Measurements from ENCODE around the gene TMEM212. TPM values are rescaled to one million over a fixed set of nuclear protein-coding genes. Genes with fewer than 3 reads are reported as not detected.
"Not testable (repeated sequence)": the region's sequence is repeated elsewhere in the genome, so short reads cannot be mapped to it uniquely, and the experiment has no call there.

The TMEM212 gene
- total RNA-seq, 1 donor from 2014 or later = not detected

DNA sequence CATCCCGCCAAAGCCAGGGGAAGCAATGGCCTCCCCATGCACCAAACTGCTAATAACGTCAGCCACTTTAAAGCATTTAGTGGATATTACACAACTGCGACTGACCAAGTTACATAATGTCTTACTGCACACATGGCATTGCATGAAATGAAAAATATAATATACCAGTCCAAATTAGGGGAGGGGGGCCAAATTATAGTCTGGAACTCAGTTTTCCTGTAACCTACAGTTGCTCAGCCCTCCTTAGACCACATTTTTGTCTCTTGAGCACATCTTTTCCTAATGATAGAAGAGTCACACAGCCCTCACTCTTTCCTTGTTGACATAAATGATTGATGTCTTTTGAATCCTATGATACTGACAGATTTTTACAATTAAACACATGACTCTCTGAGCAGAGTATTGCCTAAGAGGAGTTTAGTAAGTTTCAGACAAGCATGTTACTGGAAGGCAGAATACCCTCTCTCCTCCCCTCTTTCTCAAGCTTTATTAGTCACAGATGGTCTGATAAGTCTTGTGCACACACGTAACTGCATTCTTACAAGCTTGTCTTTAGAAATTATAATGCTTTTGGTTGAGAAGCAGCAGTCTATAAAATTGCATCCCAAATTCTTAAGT is 31.7 kb upstream of the TMEM212 start:
- no peak for DNase-seq (ENCODE audit: low spot score)
- peak; percentile 79 for ATAC-seq
- intact Hi-C loops (cut with DNase I) = no loop called here

DNA sequence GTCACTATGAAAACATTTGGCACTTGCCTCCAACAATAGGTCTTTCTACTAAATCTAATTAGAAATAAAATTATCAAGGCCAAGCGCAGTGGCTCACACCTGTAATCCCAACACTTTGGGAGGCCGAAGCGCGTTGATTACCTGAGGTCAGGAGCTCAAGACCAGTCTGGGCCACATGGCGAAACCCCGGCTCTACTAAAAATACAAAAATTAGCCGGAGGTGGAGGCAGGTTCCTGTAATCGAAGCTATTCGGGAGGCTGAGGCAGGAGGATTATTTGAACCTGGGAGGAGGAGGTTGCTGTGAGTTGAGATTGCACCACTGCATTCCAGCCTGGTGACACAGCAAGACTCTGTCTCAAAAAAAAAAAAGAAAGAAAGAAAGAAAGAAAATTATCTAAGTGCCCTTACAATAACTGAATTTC is 31.2 kb upstream of the TMEM212 start:
- ATAC-seq = no peak
- intact Hi-C loops (cut with DNase I) = no loop called here
- DNase-seq (ENCODE audit: low spot score) = no peak

DNA sequence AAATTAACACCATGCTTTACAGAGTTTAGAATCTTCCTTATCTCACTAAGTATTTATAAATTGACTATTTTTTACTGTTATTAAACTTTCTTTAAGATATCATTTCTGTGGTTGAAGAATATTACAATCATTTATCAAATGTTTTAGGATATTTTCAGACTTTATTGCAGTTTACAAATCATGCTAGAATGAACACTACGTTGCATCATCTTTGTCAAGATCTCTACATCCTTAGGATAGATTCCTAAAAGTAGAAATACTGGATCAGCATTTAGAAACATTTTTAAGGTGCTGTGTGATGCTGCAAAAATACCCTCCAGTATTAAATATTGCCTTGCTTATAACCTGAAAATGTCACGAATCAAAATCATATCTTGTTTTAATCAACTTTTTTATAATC is 30.3 kb upstream of the TMEM212 start:
- ATAC-seq (no peak), DNase-seq (ENCODE audit: low spot score) (no peak)
- intact Hi-C loops (cut with DNase I) = no loop called here

DNA sequence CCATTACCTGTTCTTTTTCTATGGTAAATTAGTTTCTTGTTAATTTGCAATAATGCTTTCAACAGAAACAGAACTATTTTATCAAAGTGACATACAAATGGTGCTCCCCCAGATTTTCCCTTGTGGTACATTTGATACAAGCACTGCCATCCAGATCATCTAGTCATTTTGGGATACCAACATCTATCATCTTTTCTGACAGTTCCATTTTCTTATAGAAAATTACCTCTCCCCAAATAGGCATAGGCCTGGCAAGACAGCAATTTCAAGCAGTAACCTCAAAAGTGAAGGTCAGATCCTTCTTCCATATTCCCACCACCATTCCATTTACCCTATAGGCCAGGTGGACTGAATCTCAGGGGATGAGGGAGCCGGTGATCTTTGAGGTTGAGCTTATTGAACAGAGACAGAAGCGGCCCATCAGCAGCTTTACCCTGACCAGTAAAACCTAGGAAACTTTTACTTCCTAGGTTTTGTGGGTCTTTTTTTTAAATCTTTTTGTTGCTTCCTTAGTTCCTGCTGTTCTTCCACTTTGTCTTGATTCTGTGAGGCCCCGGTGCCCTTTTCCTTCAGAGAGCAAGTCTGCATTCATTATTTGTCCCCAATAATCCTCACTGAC is 29.8 kb upstream of the TMEM212 start:
- DNase-seq (ENCODE audit: low spot score) (no peak), ATAC-seq (no peak)
- intact Hi-C loops (cut with DNase I) = no loop called here

DNA sequence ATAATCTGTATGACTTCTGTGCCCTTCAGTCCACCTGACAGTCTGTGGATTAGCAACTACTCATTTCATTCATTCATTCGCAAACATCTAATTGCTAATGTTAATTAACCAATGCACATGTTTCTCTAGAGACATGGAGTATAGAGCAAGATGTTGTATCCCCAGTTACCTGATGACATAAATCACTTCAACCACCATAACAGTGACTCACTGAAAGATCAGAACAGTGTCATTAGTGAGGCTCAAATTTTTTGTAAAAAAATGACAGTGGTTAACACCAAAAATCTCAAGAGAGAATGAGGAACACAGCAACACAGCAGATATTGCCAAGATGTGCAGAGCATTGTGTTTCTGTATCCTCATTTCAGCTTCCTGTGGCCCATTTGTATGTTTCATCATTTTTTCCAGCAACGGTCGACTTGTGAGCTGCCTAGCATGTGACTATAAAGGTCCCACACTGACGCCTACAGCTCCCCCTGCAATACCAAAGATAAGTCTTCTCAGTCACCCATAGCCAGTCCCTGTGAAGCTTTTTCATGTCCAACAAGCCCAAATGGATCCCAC is 29.2 kb upstream of the TMEM212 start:
- ATAC-seq (peak; percentile 30), DNase-seq (ENCODE audit: low spot score) (no peak)
- intact Hi-C loops (cut with DNase I) = no loop called here

DNA sequence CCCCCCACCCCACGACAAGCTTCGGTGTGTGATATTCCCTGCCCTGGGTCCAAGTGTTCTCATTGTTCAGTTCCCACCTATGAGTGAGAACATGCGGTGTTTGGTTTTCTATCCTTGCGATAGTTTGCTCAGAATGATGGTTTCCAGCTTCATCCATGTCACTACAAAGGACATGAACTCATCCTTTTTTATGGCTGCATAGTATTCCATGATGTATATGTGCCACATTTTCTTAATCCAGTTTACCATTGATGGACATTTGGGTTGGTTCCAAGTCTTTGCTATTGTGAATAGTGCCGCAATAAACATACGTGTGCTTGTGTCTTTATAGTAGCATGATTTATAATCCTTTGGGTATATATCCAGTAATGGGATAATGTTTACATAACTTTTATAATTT is 28.5 kb upstream of the TMEM212 start:
- intact Hi-C loops (cut with DNase I); DNase-seq (ENCODE audit: low spot score): not testable (repeated sequence)

DNA sequence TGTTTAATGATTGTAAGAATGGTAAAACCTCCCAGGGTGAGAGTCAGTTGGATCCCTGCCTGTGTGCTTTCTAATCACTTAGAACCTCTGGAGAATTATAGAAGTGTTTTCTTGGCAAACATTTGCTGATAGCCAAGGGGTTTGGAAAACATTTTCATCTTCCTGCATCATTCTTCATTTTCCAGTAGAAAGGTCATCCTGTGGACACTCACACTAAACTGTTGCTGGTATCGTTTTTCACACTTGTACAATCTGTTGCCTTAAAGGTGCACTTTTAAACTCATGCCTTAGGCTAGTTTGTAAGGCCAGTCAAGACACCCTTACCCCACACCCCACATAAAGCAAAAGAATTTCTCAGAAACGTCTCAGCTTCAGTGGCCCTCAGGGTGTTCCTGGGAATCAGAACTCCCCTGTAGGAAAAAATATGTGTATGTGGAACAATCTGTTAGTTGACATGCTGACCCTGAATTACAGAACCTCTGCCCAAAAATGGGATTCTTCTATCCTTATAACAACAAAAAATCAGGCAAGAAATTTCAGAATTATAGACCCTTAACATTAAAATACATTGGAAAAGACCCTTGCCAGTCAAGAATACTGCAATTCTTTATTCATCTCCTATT is 27.1 kb upstream of the TMEM212 start:
- DNase-seq (ENCODE audit: low spot score) = no peak
- ATAC-seq = peak; percentile 2
- intact Hi-C loops (cut with DNase I) = no loop called here

More for the DNA sequence above, 28.5 kb upstream of the TMEM212 start:
- not testable (repeated sequence) for ATAC-seq

DNA sequence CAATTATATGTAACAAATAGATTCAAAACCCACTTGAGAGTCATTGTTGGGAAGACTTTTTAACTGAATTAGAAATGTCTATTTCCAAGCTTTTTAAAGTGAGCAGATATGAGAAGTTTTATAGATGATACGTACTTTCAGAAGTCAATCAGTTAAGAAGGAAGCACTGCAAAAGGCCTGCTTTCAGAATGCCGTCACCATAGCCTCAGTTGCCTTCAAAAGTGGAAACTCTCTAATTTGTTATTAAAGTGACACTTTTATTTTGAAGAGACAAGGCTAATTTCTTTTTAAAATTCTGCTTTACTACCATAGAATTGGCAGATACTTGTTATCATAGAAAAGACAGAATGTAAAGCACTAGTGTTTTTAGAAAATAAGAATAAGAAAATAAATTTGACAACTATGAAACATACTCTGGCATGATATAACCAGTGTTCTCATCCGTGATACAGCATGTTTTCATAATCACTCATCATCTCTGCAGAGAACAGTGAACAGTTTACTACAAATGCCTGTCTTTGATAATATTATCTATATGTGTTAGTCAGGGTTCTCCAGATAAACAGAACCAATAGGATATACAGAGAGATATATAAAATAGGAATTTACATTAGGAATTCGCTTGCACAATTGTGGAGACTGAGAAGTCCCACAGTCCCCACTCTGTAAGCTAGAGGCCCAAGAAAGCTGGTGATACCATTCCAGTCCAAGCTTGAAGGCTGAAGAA is 25.9 kb upstream of the TMEM212 start:
- DNase-seq (ENCODE audit: low spot score) (no peak), ATAC-seq (no peak)
- intact Hi-C loops (cut with DNase I) = no loop called here

DNA sequence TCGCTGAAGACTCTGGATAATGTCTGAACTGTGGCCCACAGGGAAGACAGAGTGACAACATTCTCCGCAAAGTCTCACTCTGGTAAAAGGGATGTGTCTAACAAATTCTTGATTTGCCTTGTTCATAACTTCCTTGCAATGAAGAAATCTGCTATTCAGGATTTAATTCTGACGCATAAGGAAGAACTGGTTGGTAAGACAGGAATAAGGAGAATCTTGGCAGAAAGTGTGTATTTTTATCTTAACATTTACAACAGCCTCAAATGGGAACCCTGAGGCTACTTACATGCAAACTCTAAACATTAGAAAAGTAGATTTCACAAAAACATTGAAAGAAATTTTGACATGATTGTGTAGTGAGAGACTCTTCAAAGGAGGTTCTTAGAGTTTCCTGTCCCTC is 22.1 kb upstream of the TMEM212 start:
- DNase-seq (ENCODE audit: low spot score) = no peak
- intact Hi-C loops (cut with DNase I) = no loop called here
- no peak for ATAC-seq

DNA sequence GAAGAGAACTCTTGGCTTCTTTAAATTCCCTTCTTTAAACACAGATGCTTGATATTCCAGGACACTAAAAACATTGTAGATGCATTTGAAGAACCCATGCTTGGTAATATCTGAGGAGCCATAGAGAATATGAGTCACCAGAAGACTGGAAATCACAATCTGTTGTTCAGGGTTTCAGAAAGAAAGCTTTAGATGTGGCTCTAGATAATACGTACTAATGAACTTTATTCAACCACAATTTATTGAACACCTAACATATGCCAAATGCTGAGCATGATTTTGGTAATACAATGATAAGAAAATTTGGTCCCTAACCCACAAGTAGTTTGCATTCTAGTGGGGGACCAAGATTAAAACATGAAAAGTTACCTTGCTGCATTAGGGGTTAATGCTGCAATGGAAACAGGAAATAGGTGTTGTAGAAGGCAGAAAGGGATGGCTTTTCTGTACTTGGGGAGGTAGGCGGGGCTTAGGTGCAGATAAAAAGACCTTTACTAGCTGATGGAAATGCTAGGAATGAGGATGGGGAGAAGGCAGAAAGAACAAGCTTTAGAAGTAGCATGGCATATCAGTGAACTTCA is 21.3 kb upstream of the TMEM212 start:
- ATAC-seq = no peak
- intact Hi-C loops (cut with DNase I) = no loop called here

DNA sequence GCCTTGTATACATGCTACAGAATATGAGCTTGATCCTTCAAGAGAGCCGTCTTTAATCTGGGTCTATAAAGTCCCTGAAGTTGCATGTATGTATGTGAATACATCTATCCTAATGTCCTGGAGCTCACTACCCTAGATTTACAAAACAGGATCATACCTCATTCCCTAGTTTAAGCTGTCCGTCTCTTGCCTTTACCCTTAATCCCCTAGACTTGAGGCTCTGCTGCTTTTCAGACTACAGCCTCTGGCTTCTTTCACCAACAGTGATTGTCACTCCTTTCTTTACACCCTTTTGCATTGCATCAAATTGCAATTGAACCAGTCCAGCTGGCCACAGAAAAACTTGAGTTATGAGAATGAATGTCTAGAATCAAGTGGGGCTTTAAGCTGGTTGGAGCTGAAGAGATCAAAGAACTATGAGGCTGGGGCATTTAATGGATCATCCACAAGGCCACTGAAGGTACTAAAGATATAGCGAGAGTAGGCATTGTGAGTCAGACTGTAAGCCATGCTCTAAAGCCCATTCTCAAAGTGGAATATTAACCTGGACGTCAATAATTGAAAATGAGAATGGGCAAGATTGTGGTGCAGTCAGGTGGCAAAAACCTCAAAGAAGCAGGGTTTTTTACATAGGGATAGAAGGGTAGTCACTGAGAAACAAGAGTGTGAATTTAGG is 20.6 kb upstream of the TMEM212 start:
- ATAC-seq = no peak
- DNase-seq (ENCODE audit: low spot score) = no peak
- intact Hi-C loops (cut with DNase I) = no loop called here

More for the DNA sequence above, 21.3 kb upstream of the TMEM212 start:
- DNase-seq (ENCODE audit: low spot score) = no peak

DNA sequence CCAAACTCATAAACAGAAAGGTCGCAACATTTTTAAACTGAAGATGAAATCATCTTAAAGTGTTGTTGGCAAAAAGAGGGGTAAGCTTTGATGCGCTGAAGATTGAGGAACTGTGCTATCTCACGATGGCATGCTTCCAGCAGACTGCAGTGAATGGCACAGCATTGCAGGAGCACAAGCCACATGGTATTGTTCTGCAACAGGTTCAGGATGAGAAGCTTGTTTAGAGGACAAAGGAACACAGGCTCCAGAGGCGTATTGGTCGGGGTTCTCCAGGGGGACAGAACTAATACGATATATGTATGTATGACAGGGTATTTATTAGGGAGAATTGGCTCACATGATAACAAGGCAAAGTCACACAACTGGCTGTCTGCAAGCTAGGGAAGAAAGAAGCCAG is 19.0 kb upstream of the TMEM212 start:
- ATAC-seq = no peak
- intact Hi-C loops (cut with DNase I) = no loop called here
- DNase-seq (ENCODE audit: low spot score) = no peak

DNA sequence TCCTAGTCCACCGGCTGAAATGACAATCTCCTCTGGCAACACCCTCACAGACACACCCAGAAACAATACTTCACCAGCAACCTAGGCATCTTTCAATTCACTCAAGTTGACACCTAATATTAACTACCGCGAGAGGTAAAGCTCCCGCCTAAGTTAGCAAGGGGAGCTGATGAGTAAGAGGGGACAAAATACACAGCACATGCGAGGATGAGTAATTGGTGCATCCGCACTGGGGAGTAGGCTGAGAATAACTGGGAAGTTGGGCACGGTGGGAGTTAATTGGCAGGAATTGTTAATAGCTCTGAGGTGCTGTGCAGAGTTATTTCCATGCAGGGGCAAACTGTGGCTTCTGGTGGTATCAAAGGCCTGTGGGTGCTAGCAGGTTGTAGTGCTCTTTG is 18.3 kb upstream of the TMEM212 start:
- DNase-seq (ENCODE audit: low spot score) (no peak), ATAC-seq (no peak)
- intact Hi-C loops (cut with DNase I) = no loop called here

DNA sequence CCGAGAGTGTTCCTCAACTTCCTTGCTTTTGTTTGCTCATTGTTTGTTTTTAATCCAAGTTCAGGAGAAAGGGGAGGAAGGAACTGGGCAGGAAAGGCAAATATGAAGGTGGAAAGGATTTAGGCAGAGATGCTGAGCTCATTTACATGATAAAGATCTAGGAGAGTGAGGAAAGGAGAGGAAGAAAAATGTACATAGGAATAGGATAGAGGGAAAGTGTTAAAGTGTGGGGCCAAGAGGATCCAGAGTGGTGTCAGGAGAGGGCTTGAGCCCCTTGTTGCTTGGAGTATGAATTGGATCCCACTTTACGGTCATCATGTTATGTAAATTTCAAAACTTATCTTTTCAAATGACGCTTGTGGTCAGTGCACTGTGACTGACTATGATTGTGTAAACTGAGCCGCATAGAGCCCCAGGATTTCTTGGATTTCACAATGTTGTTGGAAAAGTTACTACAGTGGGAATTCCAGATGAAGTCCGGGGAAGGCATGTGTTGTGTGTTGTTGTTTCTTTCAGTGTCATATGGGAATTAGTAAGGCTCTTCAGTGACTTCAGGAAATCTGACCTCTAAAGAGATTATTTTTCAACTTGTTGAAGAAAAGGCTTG is 17.8 kb upstream of the TMEM212 start:
- intact Hi-C loops (cut with DNase I) = no loop called here
- DNase-seq (ENCODE audit: low spot score) = no peak
- ATAC-seq = peak; percentile 91

DNA sequence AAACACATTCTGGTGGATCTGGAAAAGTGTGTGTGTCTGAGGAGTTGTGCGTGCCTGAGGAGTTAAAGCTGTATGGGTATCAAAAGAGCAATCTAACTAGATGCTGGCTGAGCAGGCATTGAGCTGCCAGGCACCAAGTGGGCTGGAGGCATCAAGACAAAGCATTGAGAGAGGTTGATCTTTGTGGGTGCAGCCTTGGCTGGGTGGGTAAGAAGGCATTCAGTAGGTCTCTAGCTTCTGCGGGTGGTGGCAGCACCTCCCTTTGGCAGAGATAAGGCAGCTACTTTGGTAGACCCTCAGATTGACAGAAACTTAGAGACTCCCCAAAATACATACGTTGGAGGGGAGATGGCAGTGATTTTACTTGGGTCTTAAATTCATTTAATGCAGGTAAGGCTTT is 15.8 kb upstream of the TMEM212 start:
- intact Hi-C loops (cut with DNase I) = loop anchor here (2.0 kb wide), 1 partner anchor 19 kb away; no protein-coding TSS in a partner anchor
- ATAC-seq = no peak
- no peak for DNase-seq (ENCODE audit: low spot score)

DNA sequence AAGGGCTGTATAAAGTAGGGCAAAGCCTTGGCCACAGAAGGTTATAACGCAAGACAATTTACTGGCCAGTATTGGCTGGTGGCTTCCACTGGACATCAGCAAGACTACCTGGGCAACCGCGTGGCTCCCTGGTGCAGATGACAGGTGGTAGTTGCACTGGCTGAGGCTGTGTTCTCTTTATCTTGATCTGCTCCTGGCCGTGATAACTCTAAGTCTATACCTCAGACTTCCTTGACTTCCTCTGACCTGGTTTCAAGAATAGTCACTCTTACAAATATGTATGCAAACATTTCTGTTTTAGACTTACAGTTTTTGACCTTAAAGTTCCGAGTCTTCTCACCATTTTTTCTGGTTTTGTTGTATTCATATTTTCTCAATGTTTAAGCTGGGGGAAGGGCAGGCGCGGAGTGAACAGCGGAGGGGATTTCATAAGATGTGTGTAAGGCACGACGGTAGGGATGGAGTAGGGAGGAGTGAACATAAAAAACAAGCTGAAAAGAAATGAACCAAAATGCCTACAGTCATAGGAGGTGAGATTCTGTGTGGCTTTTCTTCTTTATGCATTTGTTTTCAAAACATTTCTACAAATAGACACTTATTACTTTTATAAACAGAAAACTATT is 15.2 kb upstream of the TMEM212 start:
- intact Hi-C loops (cut with DNase I) = loop anchor here (2.0 kb wide), 1 partner anchor 19 kb away; no protein-coding TSS in a partner anchor
- DNase-seq (ENCODE audit: low spot score) = no peak
- no peak for ATAC-seq

DNA sequence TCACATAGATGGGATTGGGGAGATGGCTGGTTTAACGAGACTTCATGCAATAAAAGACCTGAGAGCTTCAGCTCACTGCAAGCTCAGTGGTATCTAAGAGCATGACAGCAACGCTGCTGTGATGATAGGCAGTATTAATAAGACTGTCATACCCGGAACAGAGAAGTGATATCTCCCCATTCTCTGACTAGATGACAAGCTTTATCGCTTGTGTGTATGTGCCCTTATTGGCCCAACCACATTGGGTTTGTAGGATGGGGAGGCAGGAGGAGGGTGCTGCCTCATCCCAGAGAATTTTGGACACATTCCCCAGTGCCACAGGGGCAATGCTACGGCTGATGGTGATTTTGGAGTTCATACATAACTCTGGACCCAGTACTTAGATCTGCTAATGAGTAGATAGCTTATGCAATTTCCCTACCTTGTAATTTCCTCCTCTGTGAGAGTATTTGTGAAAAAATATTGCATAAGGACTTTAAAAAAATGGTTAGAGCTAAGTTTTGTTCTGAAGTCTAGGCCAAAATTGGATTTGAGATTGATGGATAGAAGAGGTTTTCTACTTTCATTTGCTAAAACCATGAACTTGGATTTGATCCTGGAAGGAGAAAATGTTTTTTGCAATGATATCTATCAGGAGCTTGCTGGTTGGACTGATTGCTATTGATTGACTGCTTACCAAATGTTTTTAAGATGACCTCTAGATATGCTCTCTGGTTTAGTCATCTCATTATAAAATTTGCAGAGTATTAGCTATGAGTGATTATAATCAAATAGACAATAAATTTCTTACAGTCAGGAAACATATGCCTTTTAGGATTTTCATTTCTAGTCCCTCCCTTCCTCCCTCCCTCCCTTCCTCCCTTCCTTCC is 14.0 kb upstream of the TMEM212 start:
- ATAC-seq (peak; percentile 37), DNase-seq (ENCODE audit: low spot score) (no peak)

More for the DNA sequence above, 14.0 kb upstream of the TMEM212 start:
- intact Hi-C loops (cut with DNase I) = no loop called here

Data from sciatic nerve (tissue), 2 donors.